Measurements from ENCODE around the gene CSNK2A3.

- TF ChIP-seq EZH2phosphoT487 (IDR thresholded peaks at IDR 0.05; ENCODE audit: low read depth) = no peak
- no peak for TF ChIP-seq CTCF (IDR thresholded peaks at IDR 0.05; ENCODE audit: low read depth, low read length)
Measured at GRCh38 chr11:11318961-11319360, 34.1 kb downstream of the CSNK2A3 start.
